ENCODE measurements around the gene SGF29.
"Not testable (repeated sequence)": the region's sequence is repeated elsewhere in the genome, so short reads cannot be mapped to it uniquely, and the experiment has no call there.

DNA sequence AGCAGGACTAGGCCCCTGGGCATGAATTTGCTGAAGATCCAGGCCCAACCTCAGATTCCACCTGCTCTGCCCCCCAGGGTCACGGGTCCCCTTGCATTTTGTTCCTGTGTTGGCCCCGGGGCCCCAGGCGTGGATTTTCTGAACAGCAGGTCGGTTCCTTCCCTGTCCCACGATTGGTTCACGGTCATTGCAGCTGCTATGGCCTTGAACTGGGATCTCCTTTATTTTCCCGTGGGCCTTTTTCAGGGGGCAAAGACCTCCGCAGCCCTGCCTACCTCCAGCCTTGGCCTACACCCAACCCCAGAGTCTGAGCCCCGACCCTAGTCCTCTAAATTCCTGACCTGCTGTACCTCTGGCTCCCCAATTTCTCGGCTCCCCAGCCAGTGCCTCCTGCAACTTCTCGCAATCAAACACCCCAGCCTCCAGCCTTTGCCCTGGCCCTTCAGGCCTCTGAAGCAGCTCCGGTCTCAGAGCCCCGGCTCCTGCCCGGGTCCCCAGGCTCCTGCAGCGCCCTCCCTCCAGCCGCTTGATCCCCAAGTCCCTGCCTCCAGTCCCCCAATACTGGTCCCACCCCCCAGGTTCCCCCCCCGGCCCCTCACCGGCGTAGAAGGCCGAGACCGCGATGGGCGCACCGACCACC, 68.9 kb downstream of the SGF29 start:
- not testable (repeated sequence) for TF ChIP-seq CTCF (IDR thresholded peaks at IDR 0.05; ENCODE audit: low read depth, low read length); EZH2phosphoT487 (IDR thresholded peaks at IDR 0.05; ENCODE audit: low read depth)

Measured in OCI-LY3 (cell line).